Stimulated activated CD8-positive, alpha-beta memory T cell treated with anti-CD3 and anti-CD28 coated beads, Interleukin-4, amount 100 ng/mL, for 48 hours (primary cell): ENCODE results near the gene GABRP.
A peak's percentile ranks its signal among the peaks of the same experiment; 100 is the strongest.
"Not testable (repeated sequence)": the region's sequence is repeated elsewhere in the genome, so short reads cannot be mapped to it uniquely, and the experiment has no call there.

Source experiments
- DNase-seq: peaks from one replicate; pipeline ENCODE4 v3.0.0-alpha.2; 2020

Gene GABRP

DNA sequence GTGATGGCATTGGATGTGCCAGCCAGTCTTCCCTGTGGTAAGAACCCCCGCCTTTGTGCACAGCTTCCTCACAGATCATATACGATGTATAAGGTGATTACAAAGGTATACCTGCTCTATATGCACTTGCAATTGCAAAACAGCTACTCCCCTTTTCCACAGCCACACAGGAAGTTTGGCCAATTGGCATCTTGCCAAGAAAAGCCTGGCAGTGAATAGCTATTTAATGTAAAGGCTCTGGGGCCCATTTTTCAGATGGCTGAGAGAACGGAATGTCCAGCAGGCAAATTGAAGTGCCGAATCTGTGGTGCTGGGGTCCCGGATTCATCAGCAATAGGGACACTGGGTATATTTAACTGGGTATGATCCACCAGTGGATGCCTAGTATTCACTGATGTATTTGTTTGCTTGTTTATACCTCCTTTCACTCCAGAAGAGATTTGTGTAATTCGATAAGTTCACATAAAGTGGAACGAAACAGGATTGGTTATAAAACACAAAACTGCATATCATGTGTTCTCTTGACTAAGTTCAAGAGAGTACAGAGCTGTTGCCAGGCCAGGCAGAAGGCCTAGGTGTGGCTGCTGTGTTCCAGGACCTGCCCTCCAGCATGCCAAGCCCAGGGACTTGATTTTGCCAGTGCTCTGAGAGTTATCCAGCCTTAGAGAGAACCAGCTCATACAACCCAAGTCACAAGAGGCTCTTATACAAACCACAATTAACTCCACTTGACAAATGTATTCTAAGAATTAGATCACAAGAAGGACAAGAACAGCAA is 27.7 kb upstream of the GABRP start:
- DNase-seq: no peak

- no peak for DNase-seq
Observed at GRCh38 chr5:170756691-170757090, 26.8 kb upstream of the GABRP start.

GRCh38 chr5:170757182-170757601 is 26.3 kb upstream of the GABRP start:
- DNase-seq: no peak

DNA sequence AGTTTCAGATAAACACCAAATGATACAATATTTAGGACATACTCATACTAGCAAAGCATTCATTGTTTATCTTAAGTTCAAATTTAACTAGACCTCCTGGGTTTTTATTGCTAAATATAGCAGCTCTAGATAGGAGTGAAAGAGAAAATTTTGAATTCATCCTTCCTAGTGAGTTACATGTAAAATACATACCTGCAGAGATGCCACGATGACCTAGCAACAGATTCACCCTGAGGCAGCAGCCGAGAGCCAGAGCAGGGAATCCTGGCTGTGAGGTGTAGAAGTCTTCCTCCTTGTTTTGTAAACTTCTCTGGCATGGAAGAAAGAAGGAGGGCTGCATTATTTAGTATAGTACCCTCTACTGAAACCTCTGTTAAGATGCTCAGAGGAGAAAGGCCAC is 25.9 kb upstream of the GABRP start:
- DNase-seq: no peak

- no peak for DNase-seq
Observed at GRCh38 chr5:170758481-170758880, 25.0 kb upstream of the GABRP start.

DNA sequence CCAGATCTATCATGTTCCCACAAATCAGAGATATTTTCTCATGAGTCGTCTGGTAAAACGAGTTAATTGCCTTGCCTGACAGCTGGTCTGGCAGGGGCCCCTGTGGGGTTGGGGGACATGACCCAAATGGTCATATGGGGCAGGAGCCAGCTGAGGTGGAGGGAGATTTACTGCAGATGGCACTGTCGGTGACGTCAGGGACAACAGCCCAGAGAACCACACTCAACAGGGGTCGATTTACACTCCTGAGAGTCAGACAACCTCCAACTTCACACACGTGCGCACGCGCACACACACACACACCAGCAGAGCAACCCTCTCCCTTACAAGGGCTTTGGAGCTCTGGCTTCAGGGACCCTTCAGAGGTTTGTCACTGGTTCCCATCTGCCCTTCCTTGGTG is 23.4 kb upstream of the GABRP start:
- no peak for DNase-seq

GRCh38 chr5:170761048-170761707 is 22.3 kb upstream of the GABRP start:
- DNase-seq: no peak

GRCh38 chr5:170761708-170762066 is 21.8 kb upstream of the GABRP start:
- no peak for DNase-seq

DNA sequence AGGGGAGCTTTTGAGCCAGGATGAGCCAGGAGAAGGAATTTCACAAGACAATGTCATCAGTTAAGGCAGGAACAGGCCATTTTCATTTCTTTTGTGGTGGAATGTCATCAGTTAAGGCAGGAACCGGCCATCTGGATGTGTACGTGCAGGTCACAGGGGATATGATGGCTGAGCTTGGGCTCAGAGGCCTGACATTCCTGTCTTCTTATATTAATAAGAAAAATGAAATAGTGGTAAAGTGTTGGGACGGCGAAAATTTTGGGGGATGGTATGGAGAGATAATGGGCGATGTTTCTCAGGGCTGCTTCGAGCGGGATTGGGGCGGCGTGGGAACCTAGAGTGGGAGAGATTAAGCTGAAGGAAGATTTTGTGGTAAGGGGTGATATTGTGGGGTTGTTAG is 21.2 kb upstream of the GABRP start:
- not testable (repeated sequence) for DNase-seq

- DNase-seq: not testable (repeated sequence)
Observed at GRCh38 chr5:170765868-170766267, 17.7 kb upstream of the GABRP start.

- no peak for DNase-seq
Observed at GRCh38 chr5:170769246-170769645, 14.3 kb upstream of the GABRP start.

DNA sequence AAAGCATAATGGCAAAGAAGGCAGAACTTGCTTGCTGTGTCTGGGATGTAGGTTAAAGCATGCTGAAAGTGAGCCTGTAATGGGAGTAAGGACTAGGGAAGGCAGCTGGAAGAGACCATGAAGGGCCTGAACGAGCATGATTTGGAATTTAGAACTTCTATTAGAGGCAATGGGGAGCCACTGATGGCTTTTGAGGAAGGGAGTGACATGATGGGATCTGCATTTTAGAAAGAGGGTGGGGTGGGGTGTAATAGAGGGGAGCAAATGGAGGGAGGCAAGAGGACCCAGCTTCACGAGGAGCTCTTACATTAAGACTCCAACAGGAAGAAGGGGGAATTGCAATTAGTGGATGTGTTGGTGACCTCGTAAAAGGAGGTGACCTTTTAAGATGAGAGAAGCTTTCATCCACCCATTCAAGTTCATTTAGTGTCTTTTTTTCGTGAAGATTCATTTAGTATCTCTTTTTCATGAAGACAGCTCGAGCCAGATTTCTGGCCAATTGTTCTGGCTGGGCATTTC is 13.6 kb upstream of the GABRP start:
- DNase-seq: no peak

GRCh38 chr5:170771496-170771895 is 12.0 kb upstream of the GABRP start:
- DNase-seq: no peak

- no peak for DNase-seq
Observed at GRCh38 chr5:170773024-170773985, 10.2 kb upstream of the GABRP start.

GRCh38 chr5:170774831-170775230 is 8.7 kb upstream of the GABRP start:
- no peak for DNase-seq

DNA sequence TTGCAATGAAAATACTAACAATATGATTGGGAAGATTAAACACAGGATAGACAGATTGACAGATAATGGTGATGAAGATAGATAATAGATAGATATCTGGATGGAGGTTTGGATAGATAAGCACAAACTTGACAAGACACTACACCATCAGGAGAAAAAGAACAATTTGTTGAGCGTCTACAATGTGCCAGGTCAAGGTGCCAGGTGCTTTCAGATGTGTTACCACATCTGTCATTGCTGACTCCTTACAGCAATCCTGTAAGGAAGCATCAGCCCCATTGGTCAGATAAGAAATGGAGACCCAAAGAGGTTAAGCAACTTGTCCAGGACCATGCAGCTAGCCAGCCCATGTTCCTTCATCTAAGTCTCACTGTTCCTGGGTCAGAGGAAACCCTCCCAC is 1.6 kb upstream of the GABRP start:
- no peak for DNase-seq

- no peak for DNase-seq
Observed at GRCh38 chr5:170782438-170782837, 1.1 kb upstream of the GABRP start.

GRCh38 chr5:170785416-170785815 is 1.9 kb downstream of the GABRP start:
- DNase-seq: no peak

DNA sequence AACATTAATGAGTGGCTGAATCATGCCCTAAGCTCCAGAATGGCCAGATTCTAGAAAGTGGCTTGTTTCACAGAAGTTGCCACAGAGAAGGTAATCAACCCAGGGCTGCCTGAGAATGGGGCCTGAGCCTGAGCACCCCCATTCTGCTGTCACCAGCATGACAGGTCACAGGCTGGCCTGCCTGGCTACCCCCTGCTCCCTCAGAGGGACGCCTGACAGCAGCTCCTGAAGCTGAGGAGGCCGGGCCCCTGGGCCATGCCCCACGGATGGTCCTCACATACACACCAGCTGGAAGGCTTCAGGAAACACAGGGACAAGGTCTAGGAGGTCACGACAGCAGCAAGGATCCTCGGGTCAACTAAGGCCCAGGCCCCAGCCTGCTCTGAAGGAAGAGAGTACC is 3.7 kb downstream of the GABRP start:
- no peak for DNase-seq

GRCh38 chr5:170788626-170789304 is 5.2 kb downstream of the GABRP start:
- no peak for DNase-seq

GRCh38 chr5:170791325-170791954 is 7.9 kb downstream of the GABRP start:
- DNase-seq: peak; percentile 35

GRCh38 chr5:170792878-170793277 is 9.4 kb downstream of the GABRP start:
- no peak for DNase-seq
